Thoracic aorta (tissue), 2 donors: ENCODE data around the gene CDK10. TPM values are rescaled to one million over a fixed set of nuclear protein-coding genes. Genes with fewer than 3 reads are reported as not detected.
"Not testable (repeated sequence)": the region's sequence is repeated elsewhere in the genome, so short reads cannot be mapped to it uniquely, and the experiment has no call there.

ENCODE experiments used
- ATAC-seq: fragments of 150-250 bp; one replicate; pipeline ENCODE4 v1.8.0; 2017; ENCODE audit warnings: low read depth; ENCODE audit not compliant: insufficient number of reproducible peaks, low FRiP score
- DNase-seq: peaks from one replicate; pipeline ENCODE4 v3.0.0-alpha.2; 2020; ENCODE audit warnings: low spot score
- H3K27ac ChIP-seq, 2 donors: fragments of 200-600 bp; sonication (generic); 1 replicate in 1 of 2; 2 replicates in 1 of 2; pipeline ENCODE4 v1.5.1; 2016; ENCODE audit warnings: mild to moderate bottlenecking in 2 of 2, moderate library complexity in 2 of 2
- H3K27me3 ChIP-seq: fragments of 200-600 bp; sonication (generic); replicated peaks from 2 replicates; pipeline ENCODE4 v1.6.0; 2016; ENCODE audit warnings: mild to moderate bottlenecking; ENCODE audit not compliant: insufficient read depth
- H3K36me3 ChIP-seq: fragments of 200-600 bp; sonication (generic); one replicate; pipeline ENCODE4 v1.5.1; 2016
- H3K4me1 ChIP-seq, 2 donors: fragments of 200-600 bp; sonication (generic); 1 replicate in 1 of 2; 2 replicates in 1 of 2; pipeline versions ENCODE4 v1.5.1 to v1.6.0; 2016; ENCODE audit warnings: low read depth in 2 of 2, mild to moderate bottlenecking in 1 of 2; ENCODE audit not compliant: control insufficient read depth in 1 of 2
- H3K4me3 ChIP-seq: fragments of 200-600 bp; sonication (generic); 2 replicates; pipeline ENCODE4 v1.5.1; 2016; ENCODE audit warnings: mild to moderate bottlenecking
- H3K9me3 ChIP-seq: fragments of 200-600 bp; sonication (generic); 2 replicates; pipeline ENCODE4 v1.5.1; 2016
- total RNA-seq, 2 donors: library from RNA; depleted of rRNA; stranded (reverse); fragments of >200 nt; gene quantifications; one replicate each; pipeline versions ENCODE4 v1.1.0 to v1.2.3, GENCODE V29; 2016
- TF ChIP-seq, protein P1 (sequence below): fragments of 200-600 bp; sonication (generic); IDR thresholded peaks from one replicate; pipeline ENCODE4 v1.5.1; 2019; ENCODE audit warnings: antibody characterized with exemption

The CDK10 gene
- total RNA-seq, 2 donors from 2014 or later, result 20.3 to 35.2 TPM

GRCh38 chr16:89696670-89697128 lies 10.2 kb downstream of the CDK10 start:
- Histone ChIP-seq H3K4me3 (no peak overlapping the region), H3K9me3 (no peaks in the 10 kb centered on the region), H3K36me3 (peaks cover 8% of the 10 kb centered on the region), H3K27me3 (no peaks in the 10 kb centered on the region), H3K27ac (no peak overlapping the region), H3K4me1 (peaks cover 9 to 15% of the 10 kb centered on the region in 2 donors)
- no peak for DNase-seq
- TF ChIP-seq, protein P1, sequence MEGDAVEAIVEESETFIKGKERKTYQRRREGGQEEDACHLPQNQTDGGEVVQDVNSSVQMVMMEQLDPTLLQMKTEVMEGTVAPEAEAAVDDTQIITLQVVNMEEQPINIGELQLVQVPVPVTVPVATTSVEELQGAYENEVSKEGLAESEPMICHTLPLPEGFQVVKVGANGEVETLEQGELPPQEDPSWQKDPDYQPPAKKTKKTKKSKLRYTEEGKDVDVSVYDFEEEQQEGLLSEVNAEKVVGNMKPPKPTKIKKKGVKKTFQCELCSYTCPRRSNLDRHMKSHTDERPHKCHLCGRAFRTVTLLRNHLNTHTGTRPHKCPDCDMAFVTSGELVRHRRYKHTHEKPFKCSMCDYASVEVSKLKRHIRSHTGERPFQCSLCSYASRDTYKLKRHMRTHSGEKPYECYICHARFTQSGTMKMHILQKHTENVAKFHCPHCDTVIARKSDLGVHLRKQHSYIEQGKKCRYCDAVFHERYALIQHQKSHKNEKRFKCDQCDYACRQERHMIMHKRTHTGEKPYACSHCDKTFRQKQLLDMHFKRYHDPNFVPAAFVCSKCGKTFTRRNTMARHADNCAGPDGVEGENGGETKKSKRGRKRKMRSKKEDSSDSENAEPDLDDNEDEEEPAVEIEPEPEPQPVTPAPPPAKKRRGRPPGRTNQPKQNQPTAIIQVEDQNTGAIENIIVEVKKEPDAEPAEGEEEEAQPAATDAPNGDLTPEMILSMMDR, result no peak
- ATAC-seq, result no peak

DNA sequence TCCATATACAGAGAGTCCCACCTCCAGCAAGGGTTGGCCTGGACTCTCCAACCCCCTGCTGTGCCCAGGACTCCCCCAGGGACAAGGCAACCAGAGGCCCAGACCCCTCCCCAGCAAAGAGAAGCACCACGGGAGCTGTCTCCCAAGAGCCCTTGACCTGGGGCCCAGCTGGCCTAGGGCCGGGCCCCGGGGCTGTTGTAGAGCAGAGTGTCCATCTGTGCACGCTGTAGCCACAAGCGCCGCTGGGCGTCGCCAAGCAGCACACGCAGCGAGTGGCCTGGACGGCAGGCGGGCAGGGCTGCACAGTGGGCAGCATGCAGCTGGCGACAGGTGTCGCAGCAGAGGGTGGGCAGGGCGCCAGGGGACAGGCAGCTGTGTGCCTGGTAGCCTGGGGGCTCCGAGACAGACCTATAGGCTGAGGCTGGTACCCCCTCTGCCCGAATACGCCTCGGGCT lies 10.7 kb downstream of the CDK10 start:
- peaks cover 9 to 20% of the 10 kb centered on the region in 2 donors for H3K4me1 ChIP-seq
- no peak overlapping the region for H3K4me3 ChIP-seq
- TF ChIP-seq, protein P1, result no peak
- DNase-seq (no peak), ATAC-seq (no peak)
- no peaks in the 10 kb centered on the region for H3K27me3 ChIP-seq
- peaks cover 5% of the 10 kb centered on the region for H3K36me3 ChIP-seq
- H3K9me3 ChIP-seq, result no peaks in the 10 kb centered on the region
- H3K27ac ChIP-seq, result no peak overlapping the region

- ATAC-seq (no peak), DNase-seq (no peak)
- Histone ChIP-seq H3K27me3 (no peaks in the 10 kb centered on the region), H3K27ac (no peak overlapping the region), H3K4me3 (no peak overlapping the region), H3K36me3 (peaks cover 5% of the 10 kb centered on the region), H3K9me3 (no peaks in the 10 kb centered on the region), H3K4me1 (peaks cover 9 to 20% of the 10 kb centered on the region in 2 donors)
- TF ChIP-seq, protein P1, result no peak
These were observed 11.3 kb downstream of the CDK10 start for GRCh38 chr16:89697616-89698331.

DNA sequence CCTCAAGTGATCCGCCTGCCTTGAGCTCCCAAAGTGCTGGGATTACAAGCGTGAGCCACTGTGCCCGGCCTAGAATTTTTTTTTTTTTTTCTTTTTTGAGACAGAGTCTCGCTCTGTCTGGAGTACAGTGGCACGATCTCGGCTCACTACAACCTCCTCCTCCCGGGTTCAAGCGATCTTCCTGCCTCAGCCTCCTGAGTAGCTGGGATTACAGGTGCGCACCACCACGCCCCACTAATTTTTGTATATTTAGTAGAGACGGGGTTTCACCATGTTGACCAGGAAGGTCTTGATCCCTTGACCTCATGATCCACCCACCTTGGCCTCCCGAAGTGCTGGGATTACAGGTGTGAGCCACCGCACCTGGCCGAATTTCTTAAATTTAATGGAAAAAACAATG lies 12.2 kb downstream of the CDK10 start:
- ATAC-seq, H3K4me3 ChIP-seq: not testable (repeated sequence)

DNA sequence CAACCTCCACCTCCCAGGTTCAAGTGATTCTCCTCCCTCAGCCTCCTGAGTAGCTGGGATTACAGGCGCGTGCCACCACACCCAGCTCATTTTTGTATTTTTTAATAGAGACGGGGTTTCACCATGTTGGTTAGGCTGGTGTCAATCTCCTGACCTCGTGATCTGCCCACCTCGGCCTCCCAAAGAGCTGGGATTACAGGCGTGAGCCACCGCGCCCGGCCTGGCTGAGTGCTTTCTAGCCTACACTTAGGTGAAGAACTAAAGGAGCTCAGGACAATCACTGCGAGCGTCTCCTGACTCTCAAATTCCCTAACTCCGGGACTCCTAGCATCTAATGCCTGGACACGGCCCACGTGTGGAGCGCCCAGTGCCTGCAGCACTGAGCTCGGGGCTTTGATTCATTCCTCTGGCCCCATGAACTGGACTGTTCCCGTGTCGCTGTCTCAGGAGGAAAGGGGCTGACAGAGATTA lies 13.2 kb downstream of the CDK10 start:
- Histone ChIP-seq H3K4me3 (peak overlapping the region; percentile 86), H3K4me1 (peaks cover 9 to 20% of the 10 kb centered on the region in 2 donors), H3K27ac (peak overlapping the region in 1 of 2 donors; percentile 74)
- not testable (repeated sequence) for H3K27me3 ChIP-seq, H3K9me3 ChIP-seq, ATAC-seq, H3K36me3 ChIP-seq, DNase-seq

More for the DNA sequence above, 12.2 kb downstream of the CDK10 start:
- not testable (repeated sequence) for H3K36me3 ChIP-seq, H3K27ac ChIP-seq, H3K9me3 ChIP-seq, H3K27me3 ChIP-seq, DNase-seq
- H3K4me1 ChIP-seq, result peaks cover 9 to 20% of the 10 kb centered on the region in 2 donors

DNA sequence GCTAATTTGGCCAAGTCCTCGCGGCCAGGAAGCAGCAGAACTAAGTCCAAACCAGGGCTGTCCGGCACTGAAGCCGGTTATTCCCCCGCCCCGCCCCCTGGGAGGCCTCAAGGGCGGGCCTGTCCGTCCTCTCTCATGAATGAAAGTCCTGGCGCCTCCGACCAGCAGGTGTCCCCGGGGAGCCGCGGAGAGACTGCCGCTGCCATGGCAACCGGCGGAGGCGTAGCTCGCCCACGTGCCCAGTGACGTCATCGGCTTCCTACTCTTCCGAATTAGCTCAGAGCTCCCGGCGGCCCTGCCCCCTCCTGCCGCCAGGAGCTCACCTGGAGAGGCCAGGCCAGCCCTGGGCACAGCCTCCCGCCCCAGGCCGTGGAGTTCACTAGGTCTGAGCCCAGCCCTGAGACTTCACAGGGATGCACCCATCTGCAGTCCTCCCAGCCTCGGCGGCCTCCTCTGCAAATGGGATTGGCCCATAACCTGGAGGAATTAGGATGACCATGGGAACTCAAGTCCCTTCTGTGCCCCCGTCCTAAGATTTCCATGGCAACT lies 13.7 kb downstream of the CDK10 start:
- no peaks in the 10 kb centered on the region for H3K36me3 ChIP-seq
- peak overlapping the region; percentile 86 for H3K4me3 ChIP-seq
- H3K4me1 ChIP-seq, result peaks cover 9 to 20% of the 10 kb centered on the region in 2 donors
- no peaks in the 10 kb centered on the region for H3K27me3 ChIP-seq
- H3K27ac ChIP-seq, result peak overlapping the region; percentile 69 to 74
- peak; percentile 63 for ATAC-seq
- peak; percentile 97 for DNase-seq
- H3K9me3 ChIP-seq, result no peaks in the 10 kb centered on the region
- TF ChIP-seq, protein P1, result peak; percentile 58
